H1 (cell line): ENCODE data around the gene SLC35B1.

Source experiments
- CHD1 ChIP-seq: IDR thresholded peaks from 2 replicates; pipeline ENCODE4 v1.6.1; 2012; ENCODE audit warnings: low read depth, low read length, improper control_type of control experiment
- HDAC2 ChIP-seq, 2 experiments: fragments of 300-600 bp in 1 of 2; sonication (generic) in 1 of 2; IDR thresholded peaks; 2 replicates each; pipeline ENCODE4 v1.6.1; 2011 to 2012; ENCODE audit warnings: low read depth in 2 of 2, low read length in 2 of 2, mild to moderate bottlenecking in 2 of 2, moderate library complexity in 2 of 2, borderline replicate concordance in 1 of 2, inconsistent platforms in 1 of 2
- SRF ChIP-seq: IDR thresholded peaks from 2 replicates; pipeline ENCODE4 v1.6.1; 2011; ENCODE audit warnings: mild to moderate bottlenecking, low read depth, low read length, moderate library complexity

DNA sequence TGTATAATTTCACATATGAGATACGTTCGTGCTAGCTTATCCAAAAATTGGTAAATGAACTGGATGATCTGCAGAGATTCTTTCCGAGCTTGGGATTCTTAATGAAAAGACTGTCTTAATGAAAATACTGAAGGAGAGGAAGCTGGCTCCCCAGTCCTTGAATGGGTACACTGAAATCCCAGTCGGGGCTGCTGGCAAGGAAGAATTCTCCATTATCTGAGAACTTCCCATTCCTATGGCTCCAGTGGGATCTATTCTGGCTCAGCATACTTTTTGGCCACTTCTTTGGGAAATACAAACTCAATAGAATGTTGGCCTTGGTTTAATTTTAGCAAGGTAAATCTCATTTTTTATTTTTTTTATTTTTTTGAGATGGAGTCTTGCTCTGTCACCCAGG, 23.7 kb upstream of the SLC35B1 start:
- no peak for TF ChIP-seq HDAC2 (IDR thresholded peaks at IDR 0.05; ENCODE audit: borderline replicate concordance in 1 of 2, low read depth in 2 of 2, low read length in 2 of 2)
- TF ChIP-seq CHD1, result no peak
- no peak for TF ChIP-seq SRF
